Stimulated activated CD4-positive, alpha-beta T cell treated with anti-CD3 and anti-CD28 coated beads, Interleukin-15, amount 100 ng/mL, for 48 hours (primary cell): Measurements from ENCODE around the gene DEAF1.

Experiments
- DNase-seq, 2 donors: peaks; one replicate each; pipeline ENCODE4 v3.0.0-alpha.2; 2020; ENCODE audit warnings: low read depth in 2 of 2

DEAF1 gene

GRCh38 chr11:624705-625635 lies 70.1 kb downstream of the DEAF1 start, which contains the start of gene CDHR5:
Gene CDHR5 (minus strand): TSS chr11:624955. CDS start chr11:624902, 53 bp downstream.
- no peak for DNase-seq

- no peak for DNase-seq
Observed at GRCh38 chr11:623999-624704, 70.9 kb downstream of the DEAF1 start.

DNA sequence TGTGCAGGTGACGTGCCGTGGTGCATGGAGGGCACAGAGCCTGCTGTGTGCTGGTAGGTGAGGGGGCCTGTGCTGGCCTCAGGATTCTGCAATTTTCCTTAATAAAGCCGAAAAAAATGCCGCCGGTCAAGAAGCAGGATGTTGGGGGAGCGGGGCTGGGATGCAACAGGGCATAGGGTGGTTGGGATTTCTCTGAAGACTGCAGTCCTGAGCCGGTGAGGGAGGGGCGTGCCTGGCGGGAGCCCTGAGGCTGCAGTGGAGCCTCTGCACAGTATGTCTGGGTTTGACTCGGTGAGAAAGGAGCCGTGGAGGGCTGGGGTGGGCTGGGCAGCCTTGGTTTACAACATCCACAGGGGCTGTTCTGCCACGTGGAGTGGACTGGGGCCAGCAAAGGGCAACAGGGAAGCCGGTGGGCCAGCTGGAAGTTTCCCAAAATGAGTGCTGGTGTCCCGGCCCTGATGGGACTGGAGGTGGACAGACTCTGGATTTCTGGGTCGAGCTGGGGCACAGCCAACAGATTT lies 71.6 kb downstream of the DEAF1 start:
- no peak for DNase-seq

DNA sequence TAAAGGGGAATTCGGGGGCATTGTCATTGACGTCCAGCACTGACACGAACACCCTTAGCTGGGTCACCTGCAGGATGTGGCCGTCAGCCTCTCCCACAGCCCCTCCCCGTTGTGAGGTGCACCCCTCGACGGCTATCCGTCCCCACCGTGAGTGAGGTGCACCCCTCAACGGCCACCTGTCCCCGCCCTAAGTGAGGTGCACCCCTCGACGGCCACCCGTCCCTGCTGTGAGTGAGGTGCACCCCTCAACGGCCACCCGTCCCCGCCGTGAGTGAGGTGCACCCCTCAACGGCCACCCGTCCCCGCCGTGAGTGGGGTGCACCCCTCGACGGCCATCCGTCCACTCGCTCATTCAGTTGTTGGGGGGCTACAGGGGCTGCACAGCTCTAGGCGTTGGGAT lies 73.2 kb downstream of the DEAF1 start:
- no peak for DNase-seq

GRCh38 chr11:620935-621814 lies 73.8 kb downstream of the DEAF1 start:
- no peak for DNase-seq

GRCh38 chr11:620201-620600 lies 74.8 kb downstream of the DEAF1 start:
- no peak for DNase-seq

GRCh38 chr11:619628-620050 lies 75.4 kb downstream of the DEAF1 start:
- DNase-seq, result no peak

GRCh38 chr11:618856-619627 lies 76.0 kb downstream of the DEAF1 start:
- no peak for DNase-seq

- no peak for DNase-seq
Observed at GRCh38 chr11:617912-618682, 76.9 kb downstream of the DEAF1 start.

- no peak for DNase-seq
Observed at GRCh38 chr11:617199-617911, 77.7 kb downstream of the DEAF1 start.

- DNase-seq, result no peak
Observed at GRCh38 chr11:616320-617198, 78.5 kb downstream of the DEAF1 start.

- peak; percentile 58 to 79 for DNase-seq
Observed at GRCh38 chr11:615504-616319, 79.3 kb downstream of the DEAF1 start, which contains the start of gene IRF7. Gene IRF7 (minus strand): TSS chr11:615950. CDS start chr11:615364, 586 bp downstream.

- DNase-seq, result no peak
Observed at GRCh38 chr11:614623-615503, 80.2 kb downstream of the DEAF1 start.

DNA sequence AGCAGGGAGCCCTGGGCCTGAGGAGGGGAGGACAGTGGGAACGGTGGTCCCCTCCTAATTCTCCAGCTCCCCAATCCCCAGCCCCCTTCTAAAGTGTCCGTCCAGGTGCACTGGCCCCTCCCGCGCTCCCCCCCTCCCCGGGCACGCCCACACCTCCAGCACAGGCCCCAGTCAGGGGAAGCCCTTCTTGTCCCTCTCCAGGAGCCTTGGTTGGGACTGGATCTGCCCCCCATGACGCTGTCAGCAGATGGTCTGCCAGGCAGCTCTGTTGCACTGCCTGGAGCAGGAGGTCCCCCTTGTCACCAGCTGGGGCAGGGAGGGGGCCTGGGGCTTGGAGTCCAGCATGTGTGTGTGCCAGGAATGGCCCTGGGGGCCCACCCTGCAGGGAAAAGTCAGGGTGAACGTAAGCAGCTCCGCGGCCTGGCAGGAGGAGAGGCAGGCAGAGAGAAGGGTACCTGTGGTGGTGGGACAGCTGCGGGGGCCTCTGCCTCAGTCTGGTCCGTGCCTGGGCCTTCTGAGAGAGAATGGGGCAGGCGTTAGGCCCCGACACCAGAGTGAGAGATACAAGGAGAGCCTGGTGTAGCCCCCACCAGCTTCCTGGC lies 80.9 kb downstream of the DEAF1 start:
- DNase-seq, result no peak

DNA sequence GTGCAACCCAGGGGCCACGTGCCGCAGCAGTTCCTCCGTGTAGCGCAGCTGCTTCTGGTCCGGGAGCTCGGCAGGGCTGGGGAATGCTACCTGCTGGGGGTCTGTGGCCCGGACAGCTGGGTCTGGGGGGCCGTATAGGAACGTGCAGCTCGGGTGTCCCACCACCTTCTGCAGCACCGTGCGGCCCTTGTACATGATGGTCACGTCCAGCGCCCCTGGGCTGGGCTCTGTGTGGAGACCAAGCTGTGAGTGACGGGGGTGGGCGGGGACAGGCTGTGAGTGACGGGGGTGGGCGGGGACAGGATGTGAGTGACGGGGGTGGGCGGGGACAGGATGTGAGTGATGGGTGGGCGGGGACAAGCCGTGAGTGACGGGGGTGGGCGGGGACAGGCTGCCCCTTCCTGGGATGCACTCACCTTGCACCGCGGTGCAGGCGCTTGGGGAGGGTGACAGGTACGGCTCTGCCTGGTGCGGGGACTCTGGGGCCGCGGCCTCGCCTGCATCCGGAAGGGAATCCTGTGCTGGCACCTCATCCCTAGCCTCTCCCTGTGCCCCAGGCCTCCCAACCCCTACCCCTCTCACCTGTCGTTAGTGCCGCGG lies 81.6 kb downstream of the DEAF1 start:
- DNase-seq, result peak; percentile 73 to 86

DNA sequence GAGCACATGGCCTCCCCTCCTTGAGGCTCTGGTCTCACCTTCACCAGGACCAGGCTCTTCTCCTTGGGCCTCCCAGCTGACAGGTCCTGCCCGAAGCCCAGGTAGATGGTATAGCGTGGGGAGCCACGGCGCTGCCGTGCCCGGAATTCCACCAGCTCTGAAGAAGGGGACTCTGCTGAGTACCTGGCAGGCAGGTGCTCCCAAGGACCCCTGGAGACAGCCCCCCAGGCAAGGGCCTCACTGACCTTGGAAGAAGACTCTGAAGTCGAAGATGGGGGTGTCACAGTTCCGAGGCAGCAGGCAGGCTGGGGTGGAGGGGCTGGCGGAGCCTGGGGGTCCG lies 82.1 kb downstream of the DEAF1 start:
- DNase-seq, result no peak
